Naive thymus-derived CD8-positive, alpha-beta T cell (primary cell): Measurements from ENCODE around the gene NFU1. TPM values are rescaled to one million over a fixed set of nuclear protein-coding genes. Genes with fewer than 3 reads are reported as not detected.

Experiments
- ATAC-seq, 2 donors: fragments of 150-1000 bp; cut with Tn5 transposase in 1 of 2; sonication (Bioruptor Pico), chemical (Tn5 transposase) in 1 of 2; 1 replicate in 1 of 2; 2 replicates in 1 of 2; pipeline ENCODE4 v1.10.0; 2021; ENCODE audit warnings: mild to moderate bottlenecking in 2 of 2, moderate library complexity in 2 of 2
- POLR2A ChIA-PET: fragments of 350-600 bp; sonication (Branson Sonifier 250); formaldehyde crosslinking; loops from one replicate; lab custom pipeline; 2021; ENCODE audit warnings: antibody characterized with exemption; lab: Charles Lee
- DNase-seq, 10 donors: peaks; one replicate each; pipeline versions ENCODE4 v3.0.0 to v3.0.0-alpha.2; 2020 to 2022
- H3K27ac Mint-ChIP-seq, 10 donors: one replicate each; pipeline ENCODE4 v1.8.0; 2020 to 2022; ENCODE audit warnings: mild to moderate bottlenecking in 10 of 10, mixed read lengths in 10 of 10, moderate library complexity in 4 of 10, inconsistent platforms in 1 of 10
- H3K27me3 Mint-ChIP-seq, 5 donors: one replicate each; pipeline ENCODE4 v1.8.0; 2021 to 2022; ENCODE audit warnings: mixed read lengths in 5 of 5
- H3K36me3 Mint-ChIP-seq, 3 donors: one replicate each; pipeline ENCODE4 v1.8.0; 2020 to 2022; ENCODE audit warnings: mixed read lengths in 3 of 3, mild to moderate bottlenecking in 2 of 3, inconsistent platforms in 1 of 3
- H3K4me1 Mint-ChIP-seq, 4 donors: one replicate each; pipeline ENCODE4 v1.8.0; 2021 to 2022; ENCODE audit warnings: mixed read lengths in 4 of 4
- H3K4me3 Mint-ChIP-seq, 10 donors: one replicate each; pipeline ENCODE4 v1.8.0; 2020 to 2022; ENCODE audit warnings: mild to moderate bottlenecking in 10 of 10, mixed read lengths in 10 of 10, moderate library complexity in 6 of 10, inconsistent platforms in 1 of 10
- H3K9me3 Mint-ChIP-seq, 9 donors: one replicate each; pipeline ENCODE4 v1.8.0; 2020 to 2022; ENCODE audit warnings: mixed read lengths in 9 of 9, mild to moderate bottlenecking in 3 of 9, inconsistent platforms in 1 of 9, moderate library complexity in 1 of 9
- polyA plus RNA-seq, 3 donors: library from polyadenylated mRNA; unstranded; fragments of 300-500 nt; fragmentation: Illumina TruSeq; gene quantifications; one replicate each; pipeline ENCODE4 v1.2.3, GENCODE V29; 2021
- total RNA-seq, 8 experiments: library from RNA in 2 of 8; stranded (reverse) in 2 of 8; gene quantifications; one replicate each; pipeline ENCODE4 v1.2.3 and lab custom pipeline; 2021 to 2026

Gene NFU1
- 10 to 100 TPM; 29.6 to 32.7 TPM for total RNA-seq
- 10 to 100 TPM; 78.6 to 96.9 (median 88.9) TPM for polyA plus RNA-seq
- total RNA-seq (lab: John Stamatoyannopoulos, UW), result 15.8 to 26.2 (median 18.9) reads per million in 6 experiments

DNA sequence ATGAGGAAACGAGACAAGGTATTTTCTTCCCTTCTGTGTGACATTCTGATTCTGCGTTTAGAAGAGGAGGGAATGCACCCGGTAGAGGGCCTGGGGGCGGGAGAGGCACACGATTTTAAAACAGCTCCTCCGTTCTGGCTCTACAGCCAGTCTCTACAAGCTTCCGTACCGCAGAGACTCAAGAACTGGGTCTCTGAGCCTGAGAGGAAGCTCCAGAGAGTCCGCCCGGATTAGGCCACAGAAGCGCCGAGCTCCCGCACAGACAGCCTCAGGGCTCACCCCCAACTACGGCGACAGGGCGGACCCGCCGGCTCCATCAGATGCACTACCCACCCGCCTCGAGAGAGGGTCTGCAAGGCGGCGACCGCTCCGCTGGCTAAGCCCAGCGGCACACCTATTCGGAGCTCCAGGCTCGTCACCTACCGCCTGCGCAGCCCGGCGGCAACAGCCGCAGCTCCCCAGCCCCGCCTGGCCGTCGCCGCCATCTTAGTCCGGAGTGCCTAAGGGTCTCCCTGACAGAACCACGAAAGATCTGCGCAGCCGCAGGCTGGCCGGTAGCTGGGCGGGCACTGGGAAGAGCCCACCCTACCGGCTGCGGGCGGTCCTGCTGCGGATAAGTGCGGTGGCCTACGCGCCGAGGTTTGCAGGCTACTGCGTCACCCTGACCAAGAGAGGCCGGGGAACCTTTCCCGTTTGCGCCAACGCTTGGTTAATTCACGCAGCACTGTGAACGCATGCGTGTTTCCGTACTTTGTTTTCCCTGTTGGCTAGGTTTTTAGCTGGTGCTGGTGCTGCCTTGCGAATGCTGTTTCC, at the start of gene NFU1:
Gene NFU1, minus strand, starts transcription at position 498 of the 813 bp plus-strand sequence. Its CDS starts 13 bp downstream, at position 485.
- H3K4me3 Mint-ChIP-seq, result peak within 1 kb of the TSS; percentile 87 to 99 (median 98)
- peak; percentile 82 to 86 for ATAC-seq
- peaks cover 0 to 4% (median 0%) of the 10 kb centered on the region in 9 donors for H3K9me3 Mint-ChIP-seq
- H3K36me3 Mint-ChIP-seq, result peaks cover 0 to 11% (median 9%) of the 10 kb centered on the region in 3 donors
- H3K27me3 Mint-ChIP-seq, result no peaks in the 10 kb centered on the region
- peak; percentile 72 to 94 (median 90) for DNase-seq
- POLR2A ChIA-PET, result interaction anchor here (0.6 to 2.0 kb wide), 20 partner anchors 10 to 1693 kb away, joined by 3 to 8 read pairs (median 4); partner anchors contain the start of genes AAK1, C2orf42, GFPT1 and MCEE
- peaks cover 7 to 49% (median 43%) of the 10 kb centered on the region in 4 donors for H3K4me1 Mint-ChIP-seq
- peak within 1 kb of the TSS; percentile 94 to 100 (median 99) for H3K27ac Mint-ChIP-seq

DNA sequence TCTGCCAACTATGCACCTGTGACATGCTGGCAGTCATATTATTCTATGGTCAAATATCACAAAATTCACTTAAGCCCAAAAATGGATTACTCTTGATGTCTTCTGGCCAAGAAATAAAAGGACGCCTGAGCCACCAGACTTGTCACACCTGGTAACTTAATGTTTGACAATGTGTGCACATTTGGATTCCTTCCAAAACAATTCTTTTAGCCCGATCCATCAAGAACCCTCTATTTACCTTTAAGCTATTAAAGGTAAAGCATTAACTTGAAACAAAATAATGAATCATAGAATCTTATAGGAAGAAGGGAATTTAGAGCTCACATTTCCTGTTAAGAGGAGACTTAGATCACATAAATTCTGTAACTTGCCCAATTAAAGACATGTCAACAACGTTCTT, 46.5 kb upstream of the NFU1 start:
- Mint-ChIP-seq H3K27ac (peak overlapping the region in 5 of 10 donors; percentile 7 to 71 (median 42)), H3K36me3 (peaks cover 0 to 93% (median 23%) of the 10 kb centered on the region in 3 donors), H3K4me3 (no peak overlapping the region), H3K4me1 (peaks cover 10 to 14% (median 11%) of the 10 kb centered on the region in 4 donors), H3K27me3 (no peaks in the 10 kb centered on the region), H3K9me3 (no peaks in the 10 kb centered on the region)
- DNase-seq (no peak), ATAC-seq (no peak)
- POLR2A ChIA-PET, result interaction anchor here (0.6 kb wide), 1 partner anchor 819 kb away, joined by 3 read pairs; no protein-coding TSS in a partner anchor

DNA sequence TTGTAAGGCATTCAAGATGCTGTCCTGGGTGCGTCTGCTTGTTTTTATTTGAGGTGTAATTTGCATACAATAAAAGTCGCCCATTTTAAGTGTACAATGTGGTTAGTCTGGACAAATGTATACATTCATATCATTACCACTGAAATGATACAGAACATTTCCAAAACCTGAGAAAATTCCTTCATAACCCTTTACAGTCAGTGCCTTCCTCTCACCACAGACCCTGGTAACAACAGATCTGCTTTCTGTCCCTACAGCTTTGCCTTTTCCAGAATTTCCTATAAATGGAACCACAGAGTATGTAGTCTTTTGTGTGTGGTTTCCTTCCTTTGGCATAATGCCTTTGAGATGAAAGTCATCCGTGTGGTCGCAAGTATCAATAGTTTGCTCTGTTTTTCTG, 45.8 kb upstream of the NFU1 start:
- H3K4me1 Mint-ChIP-seq, result peaks cover 9 to 17% (median 15%) of the 10 kb centered on the region in 4 donors
- DNase-seq, result no peak
- no peak overlapping the region for H3K4me3 Mint-ChIP-seq
- POLR2A ChIA-PET, result interaction anchor here (0.6 kb wide), 1 partner anchor 820 kb away, joined by 3 read pairs; no protein-coding TSS in a partner anchor
- ATAC-seq, result no peak
- peak overlapping the region in 5 of 10 donors; percentile 1 to 56 (median 42) for H3K27ac Mint-ChIP-seq
- peaks cover 0 to 92% (median 19%) of the 10 kb centered on the region in 3 donors for H3K36me3 Mint-ChIP-seq
- H3K9me3 Mint-ChIP-seq, result no peaks in the 10 kb centered on the region
- H3K27me3 Mint-ChIP-seq, result no peaks in the 10 kb centered on the region

DNA sequence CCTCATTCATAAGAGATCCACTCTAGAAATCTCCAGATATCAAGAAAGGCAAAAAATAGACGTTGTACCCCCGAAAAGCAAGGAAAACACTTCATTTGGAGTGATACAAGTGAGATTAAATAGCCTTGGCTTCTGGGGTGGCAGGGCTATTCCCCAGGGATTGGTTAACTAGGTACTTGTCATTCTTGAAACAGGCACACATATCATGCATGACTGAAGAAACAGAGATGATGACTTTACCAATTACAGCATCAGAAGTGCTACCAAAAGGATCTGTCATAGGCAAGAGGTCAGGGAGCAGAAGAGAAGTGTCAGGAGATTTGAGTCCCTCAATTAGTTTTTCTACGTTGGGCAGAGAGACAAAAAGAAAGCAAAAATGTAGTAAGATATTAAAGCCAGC, 45.2 kb upstream of the NFU1 start:
- Mint-ChIP-seq H3K9me3 (no peaks in the 10 kb centered on the region), H3K27ac (peak overlapping the region in 8 of 10 donors; percentile 1 to 66 (median 46)), H3K4me3 (no peak overlapping the region), H3K27me3 (no peaks in the 10 kb centered on the region), H3K36me3 (peaks cover 0 to 92% (median 19%) of the 10 kb centered on the region in 3 donors), H3K4me1 (peaks cover 9 to 23% (median 21%) of the 10 kb centered on the region in 4 donors)
- ATAC-seq, result no peak
- no peak for DNase-seq
- POLR2A ChIA-PET, result no interaction called here

DNA sequence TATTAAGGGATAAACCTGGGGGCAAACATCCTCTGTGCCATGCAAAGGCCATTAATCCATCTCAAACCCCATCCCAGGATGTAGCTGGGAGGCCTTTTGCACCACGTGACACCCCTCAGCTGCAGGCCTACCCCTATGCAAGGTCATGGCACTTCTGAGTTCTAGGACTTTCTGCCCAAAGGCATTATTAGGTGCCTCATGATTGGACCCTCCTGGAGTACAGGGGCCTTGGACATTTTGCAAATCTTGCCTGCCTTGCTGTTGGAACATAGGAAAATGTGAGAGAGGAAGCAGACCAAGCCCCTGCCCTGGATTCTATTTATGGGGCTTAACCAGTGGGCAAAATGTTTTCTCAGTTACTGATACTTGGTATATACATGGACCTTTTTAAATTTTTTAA, 44.2 kb upstream of the NFU1 start:
- Mint-ChIP-seq H3K4me1 (peaks cover 14 to 32% (median 30%) of the 10 kb centered on the region in 4 donors), H3K27me3 (no peaks in the 10 kb centered on the region), H3K27ac (peak overlapping the region in 6 of 10 donors; percentile 35 to 62 (median 52)), H3K36me3 (peaks cover 0 to 92% (median 21%) of the 10 kb centered on the region in 3 donors), H3K4me3 (no peak overlapping the region), H3K9me3 (no peaks in the 10 kb centered on the region)
- POLR2A ChIA-PET, result no interaction called here
- DNase-seq (no peak), ATAC-seq (no peak)

DNA sequence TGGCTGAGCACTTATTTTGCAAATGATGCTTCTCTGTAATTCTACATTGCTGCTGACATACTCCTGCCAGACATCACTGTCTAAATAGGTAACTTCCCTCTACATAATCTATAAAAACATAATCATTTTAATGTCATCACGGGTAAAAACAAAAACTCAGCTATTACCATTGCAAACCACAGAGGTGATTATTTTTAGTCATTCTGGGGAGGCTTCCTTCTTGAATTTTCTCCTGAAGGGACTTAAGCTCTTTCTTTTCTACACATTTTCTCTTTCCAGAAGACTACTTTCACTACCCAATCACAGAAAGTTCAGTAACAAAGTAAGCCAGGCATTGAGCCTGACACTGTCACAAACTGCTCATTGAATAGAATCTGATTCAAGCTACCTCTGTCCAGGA, 40.4 kb upstream of the NFU1 start:
- DNase-seq, result no peak
- H3K9me3 Mint-ChIP-seq, result no peaks in the 10 kb centered on the region
- H3K27me3 Mint-ChIP-seq, result no peaks in the 10 kb centered on the region
- peaks cover 0 to 85% (median 24%) of the 10 kb centered on the region in 3 donors for H3K36me3 Mint-ChIP-seq
- H3K27ac Mint-ChIP-seq, result peak overlapping the region; percentile 11 to 77 (median 70)
- H3K4me3 Mint-ChIP-seq, result no peak overlapping the region
- POLR2A ChIA-PET, result no interaction called here
- peaks cover 15 to 36% (median 33%) of the 10 kb centered on the region in 4 donors for H3K4me1 Mint-ChIP-seq
- no peak for ATAC-seq

DNA sequence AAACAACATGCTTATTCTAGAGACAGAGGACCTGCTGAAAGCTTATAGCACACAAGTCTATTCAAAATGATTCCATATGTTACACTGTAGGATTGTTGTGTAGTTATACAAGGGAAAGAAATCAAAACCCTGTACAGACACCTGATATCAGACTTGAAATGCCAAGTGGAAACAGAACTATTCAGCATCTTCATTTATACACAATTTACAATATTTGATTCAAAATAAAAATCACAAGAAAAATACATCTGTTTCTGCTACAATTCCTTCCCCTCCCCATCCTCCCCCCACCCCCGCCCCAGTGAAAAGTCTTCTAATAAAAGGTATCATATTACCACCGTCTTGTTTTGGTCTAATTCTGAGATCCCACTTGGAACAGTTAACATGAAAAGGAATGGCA, 37.5 kb upstream of the NFU1 start:
- ATAC-seq (no peak), DNase-seq (no peak)
- H3K36me3 Mint-ChIP-seq, result peaks cover 0 to 78% (median 31%) of the 10 kb centered on the region in 3 donors
- no peaks in the 10 kb centered on the region for H3K27me3 Mint-ChIP-seq
- H3K9me3 Mint-ChIP-seq, result no peaks in the 10 kb centered on the region
- H3K27ac Mint-ChIP-seq, result peak overlapping the region in 6 of 10 donors; percentile 8 to 88 (median 40)
- no peak overlapping the region for H3K4me3 Mint-ChIP-seq
- H3K4me1 Mint-ChIP-seq, result peaks cover 18 to 34% (median 29%) of the 10 kb centered on the region in 4 donors
- POLR2A ChIA-PET, result interaction anchor here (0.6 kb wide), 1 partner anchor 93 kb away, joined by 3 read pairs; no protein-coding TSS in a partner anchor

DNA sequence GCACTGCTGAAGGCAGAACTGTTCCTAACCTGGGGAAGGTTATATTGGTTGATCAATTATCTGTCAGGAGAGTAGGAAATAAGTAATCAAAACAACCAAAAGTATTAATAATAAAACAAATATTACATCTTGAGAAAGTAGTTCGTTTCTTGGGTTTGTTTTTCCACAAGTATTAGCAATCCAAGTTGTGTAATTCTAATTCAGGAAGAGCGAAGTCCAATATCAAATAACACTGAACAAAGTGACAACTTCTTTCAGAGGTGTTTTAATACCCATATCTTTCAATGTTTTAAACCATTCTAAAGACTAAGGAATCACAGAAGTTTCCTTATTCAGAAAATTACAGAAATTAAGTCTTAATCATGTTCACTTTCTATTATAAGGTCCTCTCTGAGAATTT, 34.6 kb upstream of the NFU1 start:
- Mint-ChIP-seq H3K9me3 (no peaks in the 10 kb centered on the region), H3K4me3 (no peak overlapping the region), H3K27me3 (no peaks in the 10 kb centered on the region), H3K36me3 (peaks cover 0 to 74% (median 23%) of the 10 kb centered on the region in 3 donors), H3K27ac (peak overlapping the region in 7 of 10 donors; percentile 31 to 84 (median 74)), H3K4me1 (peaks cover 11 to 33% (median 14%) of the 10 kb centered on the region in 4 donors)
- POLR2A ChIA-PET, result no interaction called here
- no peak for DNase-seq
- no peak for ATAC-seq

DNA sequence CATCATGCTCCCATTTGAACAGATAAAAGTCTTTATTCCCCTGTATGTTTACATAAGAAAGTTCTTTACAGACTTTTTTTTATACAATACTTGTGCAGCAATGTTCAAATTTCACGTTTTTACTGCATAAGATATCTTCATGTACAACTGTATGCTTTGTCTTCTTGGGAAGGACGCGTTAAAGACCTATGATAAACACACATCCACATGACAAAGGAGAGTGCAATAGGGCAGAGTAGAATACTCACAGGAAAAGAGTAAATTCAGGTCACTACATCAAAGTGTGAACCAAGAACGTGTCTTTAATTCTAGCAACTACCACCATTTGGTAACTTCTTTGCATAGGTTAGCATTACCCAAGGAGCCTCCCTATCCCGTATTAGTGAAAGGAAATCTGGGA, 33.7 kb upstream of the NFU1 start:
- POLR2A ChIA-PET, result interaction anchor here (0.6 kb wide), 1 partner anchor 9 kb away, joined by 6 read pairs; no protein-coding TSS in a partner anchor
- Mint-ChIP-seq H3K4me3 (no peak overlapping the region), H3K27ac (peak overlapping the region in 3 of 10 donors; percentile 4 to 75 (median 69)), H3K4me1 (peaks cover 3 to 27% (median 8%) of the 10 kb centered on the region in 4 donors), H3K36me3 (peaks cover 0 to 74% (median 23%) of the 10 kb centered on the region in 3 donors), H3K27me3 (no peaks in the 10 kb centered on the region), H3K9me3 (no peaks in the 10 kb centered on the region)
- DNase-seq, result no peak
- no peak for ATAC-seq

DNA sequence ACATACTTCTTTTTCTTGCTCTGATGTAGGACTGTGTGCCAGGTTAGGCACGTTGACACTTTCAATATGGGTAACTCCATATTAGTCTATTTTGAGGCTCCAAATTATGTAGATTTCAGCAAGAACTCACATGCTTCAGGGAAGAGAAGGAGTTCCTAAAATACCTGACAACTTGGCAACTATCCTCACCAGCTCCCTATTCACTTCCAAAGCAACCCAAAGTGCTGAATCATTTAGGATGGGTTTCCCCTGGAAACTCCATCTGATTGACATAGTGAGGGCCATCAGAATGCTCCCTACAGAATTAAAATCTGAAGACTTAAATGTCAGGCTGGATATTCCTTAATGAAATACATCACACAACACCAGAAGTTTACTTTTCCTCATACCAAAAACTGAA, 32.5 kb upstream of the NFU1 start:
- H3K4me1 Mint-ChIP-seq, result peaks cover 0 to 17% (median 5%) of the 10 kb centered on the region in 4 donors
- H3K36me3 Mint-ChIP-seq, result peaks cover 0 to 74% (median 26%) of the 10 kb centered on the region in 3 donors
- DNase-seq (no peak), ATAC-seq (no peak)
- no peaks in the 10 kb centered on the region for H3K27me3 Mint-ChIP-seq
- POLR2A ChIA-PET, result no interaction called here
- no peak overlapping the region for H3K4me3 Mint-ChIP-seq
- H3K27ac Mint-ChIP-seq, result peak overlapping the region in 5 of 10 donors; percentile 11 to 75 (median 50)
- H3K9me3 Mint-ChIP-seq, result no peaks in the 10 kb centered on the region

DNA sequence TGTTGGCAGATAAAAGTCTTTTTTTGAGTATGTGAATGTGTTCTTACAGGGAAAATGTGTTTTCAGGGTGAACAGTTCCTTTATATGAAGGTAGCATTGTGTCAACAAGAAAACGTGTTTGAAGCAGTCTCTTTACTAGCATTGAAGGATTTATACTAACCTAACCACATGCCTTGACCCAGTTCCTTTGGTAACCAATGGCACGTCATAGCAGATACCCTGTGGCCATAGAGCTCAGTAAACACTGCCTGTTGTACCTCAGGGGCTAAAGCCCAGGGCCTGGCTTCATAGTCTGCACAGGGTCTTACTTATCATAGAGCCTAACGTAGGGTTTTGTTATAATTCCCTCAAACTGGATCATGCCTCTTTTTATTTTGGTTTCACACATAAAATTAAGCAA, 32.1 kb upstream of the NFU1 start:
- no peak for ATAC-seq
- peaks cover 0 to 78% (median 30%) of the 10 kb centered on the region in 3 donors for H3K36me3 Mint-ChIP-seq

DNA sequence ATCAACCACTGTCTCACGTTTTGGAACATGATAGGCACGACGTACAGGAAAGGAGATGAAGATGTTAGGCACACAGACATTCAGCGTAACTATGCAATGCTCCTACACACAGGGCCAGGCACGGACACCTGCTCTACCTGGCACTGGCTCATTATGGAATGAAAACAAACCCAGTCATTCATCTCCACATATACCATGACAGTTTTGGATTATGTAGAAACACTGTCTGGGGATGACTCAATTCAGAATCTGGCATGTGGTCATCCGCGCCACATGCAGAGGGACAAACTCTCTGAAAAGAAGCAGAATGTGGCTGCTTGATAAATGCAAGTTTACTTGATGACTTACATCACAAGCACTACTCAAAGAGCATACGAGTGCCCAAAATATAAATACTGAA, 29.5 kb upstream of the NFU1 start:
- POLR2A ChIA-PET, result no interaction called here
- ATAC-seq, result no peak
- peak overlapping the region in 4 of 10 donors; percentile 4 to 36 (median 28) for H3K27ac Mint-ChIP-seq

More for the DNA sequence above, 32.1 kb upstream of the NFU1 start:
- POLR2A ChIA-PET, result no interaction called here
- peaks cover 0 to 17% (median 5%) of the 10 kb centered on the region in 4 donors for H3K4me1 Mint-ChIP-seq
- H3K9me3 Mint-ChIP-seq, result no peaks in the 10 kb centered on the region
- no peak overlapping the region for H3K4me3 Mint-ChIP-seq
- peak overlapping the region in 7 of 10 donors; percentile 15 to 87 (median 63) for H3K27ac Mint-ChIP-seq
- no peak for DNase-seq
- H3K27me3 Mint-ChIP-seq, result no peaks in the 10 kb centered on the region

More for the DNA sequence above, 29.5 kb upstream of the NFU1 start:
- H3K9me3 Mint-ChIP-seq, result no peaks in the 10 kb centered on the region
- H3K36me3 Mint-ChIP-seq, result peaks cover 0 to 87% (median 35%) of the 10 kb centered on the region in 3 donors
- peaks cover 0 to 17% (median 7%) of the 10 kb centered on the region in 4 donors for H3K4me1 Mint-ChIP-seq
- H3K4me3 Mint-ChIP-seq, result no peak overlapping the region
- no peaks in the 10 kb centered on the region for H3K27me3 Mint-ChIP-seq
- no peak for DNase-seq
